GM19328 (cell line): ENCODE data around the gene HOXA9.

Source experiments
- ATAC-seq: cut with Tn5 transposase; IDR thresholded peaks from one replicate; pipeline ENCODE4 v1.9.1; 2021; ENCODE audit warnings: mild to moderate bottlenecking, moderate library complexity; ENCODE audit not compliant: unreplicated experiment

Gene HOXA9

DNA sequence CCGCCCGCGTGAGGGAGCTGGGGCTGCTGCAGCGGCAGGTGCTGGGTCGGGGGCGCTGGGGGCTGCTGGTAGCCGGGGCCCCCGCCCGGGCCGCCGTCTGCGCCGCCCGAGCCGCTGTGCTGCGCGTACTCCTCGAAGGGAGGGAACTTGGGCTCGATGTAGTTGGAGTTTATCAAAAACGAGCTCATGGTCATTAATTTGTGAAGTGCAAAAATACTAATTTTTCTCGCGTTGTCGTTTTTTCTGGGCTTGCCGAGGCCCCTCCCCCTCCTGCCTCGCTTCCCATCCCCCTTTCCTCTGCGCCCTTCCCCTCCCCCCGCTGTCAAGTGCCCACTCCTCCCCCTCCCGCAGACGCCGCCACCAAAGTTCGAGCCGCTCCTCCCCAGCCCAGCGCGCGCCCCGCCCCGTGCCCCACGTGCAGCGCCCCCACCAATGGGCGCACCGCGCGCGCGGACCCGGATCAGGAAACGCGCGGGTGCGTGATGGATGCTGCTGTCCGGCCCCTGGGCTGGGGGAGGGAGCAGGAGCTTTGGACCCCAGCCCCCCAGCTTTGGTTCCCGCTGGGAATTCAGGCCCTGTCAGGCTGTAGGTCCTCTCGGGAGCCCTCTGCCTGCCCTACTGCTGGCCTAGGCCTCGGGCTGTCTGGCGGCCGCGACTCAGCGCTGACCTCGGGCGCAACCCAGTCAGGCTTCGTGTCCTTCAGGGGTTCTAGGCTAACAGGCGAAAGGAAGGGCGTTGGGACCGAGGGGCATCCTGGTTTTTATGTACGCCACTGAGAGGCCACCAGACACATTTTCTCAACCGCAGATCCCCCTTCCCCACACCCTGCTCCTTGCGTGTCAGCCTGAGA, 34.6 kb downstream of the HOXA9 start, which contains the start of gene HOXA4:
HOXA4 (minus strand) TSS at position 218 of the 850 bp plus-strand sequence; CDS start at position 194, 24 bp downstream.
- no peak for ATAC-seq

DNA sequence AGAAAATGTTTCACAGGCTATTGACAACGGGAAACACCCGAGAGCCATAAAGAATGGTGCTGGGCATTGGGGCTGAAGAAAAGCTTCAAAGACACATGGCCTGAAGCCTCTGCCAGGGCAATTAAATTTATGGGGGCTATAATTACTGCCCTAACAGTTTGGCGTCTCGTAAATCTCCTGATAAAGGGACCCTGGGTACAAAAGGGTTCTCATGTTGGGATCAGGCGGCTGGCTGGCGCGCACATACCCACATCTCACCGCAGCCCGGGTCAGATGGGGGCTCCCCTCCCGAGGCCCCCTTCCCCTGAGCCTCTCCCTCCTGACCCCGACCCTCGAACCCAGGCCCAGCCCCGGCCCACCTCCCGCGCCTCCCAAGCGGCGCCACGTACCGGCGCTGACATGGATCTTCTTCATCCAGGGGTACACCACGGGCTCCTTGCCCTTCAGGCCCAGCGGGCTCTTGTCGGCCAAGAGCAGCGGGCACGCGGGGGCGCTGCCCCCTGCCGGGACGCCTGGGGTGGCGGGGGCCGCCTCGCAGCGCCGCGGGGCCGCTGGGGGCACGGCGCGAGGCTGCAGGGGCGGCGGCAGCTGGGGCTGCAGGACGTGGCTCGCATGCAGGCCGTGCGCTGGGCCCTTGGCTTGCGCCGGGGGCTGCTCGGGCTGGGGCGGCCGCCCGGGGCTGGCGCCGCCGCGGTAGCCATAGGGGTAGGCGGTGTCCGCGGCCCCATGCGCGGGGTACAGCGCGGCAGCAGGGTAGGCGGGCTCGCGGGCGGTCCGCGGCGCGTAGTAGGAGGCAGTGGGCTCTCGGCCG, 35.4 kb downstream of the HOXA9 start:
- ATAC-seq: no peak

DNA sequence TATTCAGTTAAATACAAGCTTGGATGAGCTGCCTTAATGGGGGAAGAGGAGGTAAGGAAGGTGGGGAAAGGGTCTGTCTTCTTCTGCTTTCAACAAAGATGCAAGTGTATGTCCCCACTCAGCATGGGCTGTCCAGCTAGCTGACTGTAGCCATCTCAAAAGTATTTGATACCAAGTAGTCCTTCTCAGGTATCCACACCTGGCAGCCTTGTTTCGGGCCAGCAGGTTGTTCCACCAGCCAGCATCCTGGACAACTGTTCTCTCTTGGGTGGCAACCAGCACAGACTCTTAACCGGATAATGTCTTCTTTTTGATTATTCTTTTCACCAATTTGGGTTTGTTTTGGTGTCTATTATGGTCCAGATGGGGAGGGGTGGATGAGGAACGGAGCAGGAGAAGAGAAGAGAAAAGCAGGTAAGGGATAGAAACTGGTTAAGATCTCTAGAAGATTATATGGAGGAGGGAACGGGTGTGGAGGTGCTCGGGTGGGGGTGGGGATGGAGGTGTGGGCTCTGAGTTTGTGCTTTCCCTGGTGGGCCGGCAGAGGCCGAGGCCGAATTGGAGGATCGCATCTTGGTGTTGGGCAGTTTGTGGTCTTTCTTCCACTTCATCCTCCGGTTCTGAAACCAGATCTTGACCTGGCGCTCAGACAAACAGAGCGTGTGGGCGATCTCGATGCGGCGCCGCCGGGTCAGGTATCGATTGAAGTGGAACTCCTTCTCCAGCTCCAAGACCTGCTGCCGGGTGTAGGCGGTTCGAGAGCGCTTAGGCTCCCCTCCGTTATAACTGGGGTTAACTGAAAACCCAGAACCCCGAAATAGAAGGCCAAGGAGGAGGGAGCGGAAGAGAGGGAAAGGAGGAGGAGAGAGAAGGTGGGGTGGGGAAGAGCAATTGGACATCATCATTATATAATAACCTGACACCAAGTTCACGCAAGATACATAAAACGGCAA, 36.3 kb downstream of the HOXA9 start:
- ATAC-seq: no peak

DNA sequence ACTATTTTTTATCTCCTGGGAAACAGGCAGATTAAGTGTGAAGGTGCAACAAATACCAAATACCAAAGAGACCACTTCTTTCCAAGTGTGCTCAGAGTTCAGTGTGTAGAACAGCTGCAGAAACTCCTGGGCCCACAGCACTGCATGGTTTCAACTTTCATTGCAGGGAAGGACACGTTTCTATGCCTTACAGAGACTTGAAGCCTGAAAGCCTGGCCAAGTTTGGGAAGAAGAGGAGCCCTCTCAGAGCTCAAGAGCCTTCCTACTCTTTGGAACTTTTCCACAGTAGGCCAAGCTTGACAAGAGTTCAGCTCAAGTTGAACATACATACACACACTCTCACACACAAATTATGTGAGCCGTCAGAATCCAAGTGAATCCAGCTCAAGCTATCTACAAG, 37.3 kb downstream of the HOXA9 start:
- no peak for ATAC-seq

DNA sequence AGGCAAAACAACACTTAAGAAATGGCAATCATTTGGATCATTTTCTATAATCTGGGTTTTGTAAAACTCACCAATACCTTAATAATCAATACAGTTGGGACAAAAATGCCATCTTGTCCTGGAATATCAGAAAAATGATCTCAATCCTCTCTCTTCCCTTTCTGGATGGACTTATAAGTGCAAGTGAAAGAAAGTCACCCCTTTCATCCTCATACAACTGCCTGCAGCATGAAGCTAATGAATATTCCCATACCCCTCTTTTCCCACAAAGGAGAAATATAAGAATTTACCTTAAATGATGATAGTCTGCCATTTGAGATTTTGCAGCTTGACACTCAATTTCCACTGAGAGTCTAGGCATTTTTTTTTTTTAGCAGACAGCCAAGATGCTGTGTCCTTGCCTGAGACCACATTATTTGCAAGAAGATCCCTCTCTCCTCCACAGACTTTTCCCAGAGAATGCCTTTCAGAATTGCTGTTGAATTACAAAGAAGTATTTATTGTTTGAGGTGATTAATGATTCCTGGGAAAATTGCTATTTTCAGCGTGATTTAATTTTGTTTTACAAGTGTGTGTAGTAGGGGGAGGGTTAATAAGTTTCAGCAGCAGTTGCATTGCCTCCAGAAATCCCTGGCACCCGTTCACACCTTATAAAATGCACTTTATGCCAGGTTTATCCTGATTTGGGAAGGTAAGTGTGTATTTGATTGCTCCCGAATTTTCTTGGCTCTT, 38.6 kb downstream of the HOXA9 start:
- no peak for ATAC-seq

DNA sequence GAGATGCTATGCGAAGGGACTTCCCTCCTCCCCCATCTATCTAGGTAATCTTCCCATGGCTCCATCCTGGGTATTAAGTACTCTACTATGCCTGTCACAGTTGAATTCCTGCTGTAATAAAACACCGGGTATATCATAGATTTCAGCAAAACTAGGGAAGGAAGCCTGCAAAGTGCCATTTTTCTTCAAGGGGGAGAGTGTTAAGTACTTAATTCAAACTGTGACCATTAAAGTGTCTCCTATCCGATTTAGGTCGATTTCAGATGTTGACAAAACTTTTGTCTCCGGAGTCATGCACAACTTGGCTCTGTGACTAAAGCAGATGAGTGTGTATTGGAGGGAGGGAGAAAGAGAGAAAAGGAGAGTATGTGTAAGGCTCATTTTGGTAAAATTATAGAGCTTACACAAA, 39.3 kb downstream of the HOXA9 start:
- ATAC-seq: no peak

DNA sequence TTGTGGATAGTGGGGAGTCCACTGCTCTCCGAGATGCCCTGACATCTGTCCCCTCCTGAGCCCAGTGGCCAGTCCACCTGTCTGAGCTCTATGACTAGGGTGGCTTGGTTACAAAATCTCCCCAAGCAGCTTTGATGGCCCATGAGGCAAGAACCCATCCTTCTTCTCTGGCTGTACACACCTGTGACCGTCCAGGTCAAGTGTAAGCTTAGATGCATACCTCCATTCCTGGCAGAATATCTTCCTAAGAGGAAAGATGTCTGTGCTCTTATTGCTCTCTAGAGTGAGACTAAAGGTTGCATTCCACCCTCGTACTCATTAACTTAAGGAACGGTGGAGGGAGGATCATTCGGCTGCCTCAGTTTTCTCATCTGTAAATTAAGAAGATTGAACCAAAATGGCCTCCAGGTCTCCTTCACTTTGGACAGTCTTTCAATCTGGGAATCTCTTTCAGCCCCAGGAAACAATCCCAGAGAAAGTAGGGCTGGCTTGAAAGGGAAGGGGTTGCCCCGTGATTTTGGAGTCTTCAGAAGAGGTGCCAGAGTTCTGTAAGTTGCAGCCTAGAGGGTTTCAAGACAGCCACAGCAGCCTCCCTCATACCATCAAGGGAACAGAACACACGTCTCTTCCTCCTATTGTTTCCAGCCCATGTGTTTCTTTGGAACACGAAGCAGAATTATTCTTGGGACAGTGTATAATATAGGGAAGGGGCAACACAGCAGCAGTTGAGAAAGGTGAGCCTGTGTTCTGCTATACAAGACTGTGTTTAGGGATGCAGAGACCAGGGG, 40.2 kb downstream of the HOXA9 start:
- no peak for ATAC-seq

DNA sequence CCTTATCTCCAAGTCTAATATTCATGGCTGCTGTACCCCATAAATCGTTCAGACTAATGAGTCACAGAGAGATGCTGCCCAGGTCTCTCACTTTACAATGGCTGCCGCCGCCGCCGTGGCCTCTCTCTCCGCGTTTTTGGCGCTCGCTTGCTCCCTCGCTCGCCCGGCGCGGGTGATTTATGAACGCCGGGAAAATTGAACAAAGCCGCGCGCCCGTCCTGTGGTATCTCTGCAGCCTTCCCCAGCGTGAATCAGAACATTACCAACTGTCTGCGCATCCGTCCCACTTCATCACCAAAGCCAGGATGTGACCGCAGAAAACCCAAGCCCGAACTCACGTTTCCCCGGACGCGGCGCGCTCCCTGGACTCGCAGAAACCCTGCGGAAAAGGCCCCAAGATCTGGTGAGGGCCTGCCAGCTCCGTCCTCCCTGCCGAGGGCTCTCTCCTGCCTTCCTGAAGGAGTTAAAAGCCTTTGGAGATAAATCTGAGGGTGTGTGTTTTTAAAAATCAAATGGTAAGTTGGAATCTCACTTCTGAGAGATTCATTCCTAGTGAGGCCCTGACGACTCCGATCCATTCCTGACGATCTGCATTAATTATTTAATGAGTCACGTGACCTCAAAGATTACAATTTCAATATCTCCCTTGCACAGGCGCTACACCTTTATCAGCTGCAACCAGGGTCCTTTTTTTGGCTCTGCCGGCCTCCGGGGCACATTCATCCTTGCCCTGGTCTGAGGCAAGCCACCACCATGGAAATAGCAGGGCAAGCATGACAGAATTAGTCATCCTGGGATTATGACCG, 41.0 kb downstream of the HOXA9 start:
- no peak for ATAC-seq

DNA sequence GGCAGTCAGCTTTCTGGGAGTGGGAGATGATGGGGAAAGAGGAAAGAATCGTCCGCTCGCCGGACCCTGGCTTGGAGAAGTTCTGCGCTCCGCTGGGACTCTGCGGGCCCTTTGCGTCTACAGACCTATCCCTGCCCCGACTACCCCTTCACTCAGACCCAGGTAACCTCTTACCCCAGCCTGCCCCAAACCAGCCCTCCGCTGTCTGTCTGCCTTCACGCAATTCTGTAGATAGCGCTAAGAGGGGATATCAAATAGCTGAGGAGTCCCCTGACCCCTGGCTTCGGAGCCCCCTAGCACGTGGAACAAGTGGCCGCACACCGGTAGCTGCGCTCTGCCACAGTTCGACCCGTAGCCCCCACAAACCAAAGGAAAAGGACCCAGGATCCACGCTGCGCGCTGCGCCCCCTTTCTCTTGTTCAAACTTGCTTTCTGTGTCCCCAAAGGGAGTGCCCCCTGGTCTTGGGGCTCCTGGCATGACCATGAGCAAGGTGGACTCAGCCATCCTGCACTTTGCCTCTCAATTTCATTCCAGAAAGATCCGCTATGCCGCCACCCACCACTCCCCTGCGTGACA, 41.8 kb downstream of the HOXA9 start:
- ATAC-seq: no peak

DNA sequence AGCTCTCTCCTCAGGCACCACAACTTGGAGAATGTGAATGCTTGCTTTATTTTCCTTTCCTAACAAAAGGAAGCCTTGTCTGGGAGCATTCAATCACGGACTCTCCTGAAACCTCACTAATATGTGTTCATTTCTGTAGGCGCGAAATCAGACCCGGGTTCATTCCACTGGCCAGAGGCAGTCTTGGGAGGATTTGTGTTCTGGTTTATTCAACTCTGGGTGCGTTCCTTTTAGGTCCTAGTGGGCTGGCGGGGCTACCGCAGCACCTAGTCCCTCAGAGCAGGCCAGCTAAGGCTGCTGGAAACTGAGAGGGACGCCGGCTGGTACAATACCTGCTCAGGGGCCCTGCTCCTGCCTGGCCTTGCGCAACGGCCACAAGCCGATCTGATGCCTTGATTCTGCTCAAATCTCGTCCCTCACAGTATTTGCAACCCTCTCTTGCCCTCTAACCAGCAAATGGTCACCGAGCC, 42.3 kb downstream of the HOXA9 start:
- ATAC-seq: no peak

DNA sequence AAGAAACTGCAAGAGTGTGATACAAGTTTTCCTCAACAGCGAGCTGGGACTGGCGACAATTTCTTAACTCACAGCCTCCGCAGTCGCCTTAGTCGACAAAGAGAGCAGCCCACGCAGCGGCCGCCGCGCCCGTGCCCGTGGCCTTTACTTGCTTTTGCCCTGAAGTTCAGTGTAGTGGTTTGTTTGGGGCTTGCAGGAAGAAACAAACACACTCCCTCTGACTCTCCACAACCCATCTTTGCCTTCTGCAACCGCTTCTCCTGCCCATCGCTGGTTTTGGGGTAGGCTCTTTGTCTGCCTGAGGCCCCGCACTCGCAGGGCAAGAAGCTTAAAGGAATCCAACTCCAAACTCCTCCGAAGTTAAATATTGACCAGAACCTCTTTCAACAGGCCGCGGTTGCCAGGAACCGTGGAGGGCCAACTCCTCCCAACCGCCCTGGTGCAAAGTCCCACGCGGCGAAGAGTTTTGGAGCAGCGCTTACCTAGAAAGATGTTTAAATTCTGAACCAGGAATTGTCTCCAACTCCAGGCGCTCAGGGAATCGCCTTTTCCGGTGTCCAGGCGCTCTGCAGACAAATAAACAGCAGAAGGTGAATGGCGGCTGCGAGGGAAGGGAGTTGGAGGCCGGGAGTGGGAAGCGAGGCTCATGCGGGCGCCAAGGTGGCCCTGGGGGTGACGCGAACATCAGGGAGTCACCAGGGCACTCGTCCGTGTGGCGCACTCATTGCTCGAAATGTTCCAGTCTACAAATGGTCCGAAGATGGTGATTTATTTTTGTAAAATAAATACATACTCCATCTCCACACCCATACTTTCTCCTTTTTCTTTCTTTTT, 43.0 kb downstream of the HOXA9 start:
- ATAC-seq: no peak

DNA sequence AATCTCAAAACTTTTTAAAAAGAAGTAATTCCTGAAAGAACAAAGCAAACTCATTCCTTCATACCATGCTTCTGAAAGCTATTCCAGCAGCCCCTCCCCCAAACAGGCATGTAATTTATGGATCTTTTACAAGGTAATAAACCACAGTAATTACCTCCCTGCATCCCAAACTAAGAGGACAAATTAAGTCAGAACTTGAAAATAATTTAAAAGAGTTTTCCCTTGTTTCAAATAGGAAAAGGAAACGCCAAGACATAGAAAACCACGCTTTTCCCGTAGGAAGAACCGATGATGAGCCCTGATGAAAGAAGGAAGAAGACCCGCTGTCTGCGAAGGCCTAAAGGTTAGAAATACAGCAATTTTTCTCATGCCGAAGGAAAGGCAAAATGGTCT, 43.7 kb downstream of the HOXA9 start:
- ATAC-seq: no peak

DNA sequence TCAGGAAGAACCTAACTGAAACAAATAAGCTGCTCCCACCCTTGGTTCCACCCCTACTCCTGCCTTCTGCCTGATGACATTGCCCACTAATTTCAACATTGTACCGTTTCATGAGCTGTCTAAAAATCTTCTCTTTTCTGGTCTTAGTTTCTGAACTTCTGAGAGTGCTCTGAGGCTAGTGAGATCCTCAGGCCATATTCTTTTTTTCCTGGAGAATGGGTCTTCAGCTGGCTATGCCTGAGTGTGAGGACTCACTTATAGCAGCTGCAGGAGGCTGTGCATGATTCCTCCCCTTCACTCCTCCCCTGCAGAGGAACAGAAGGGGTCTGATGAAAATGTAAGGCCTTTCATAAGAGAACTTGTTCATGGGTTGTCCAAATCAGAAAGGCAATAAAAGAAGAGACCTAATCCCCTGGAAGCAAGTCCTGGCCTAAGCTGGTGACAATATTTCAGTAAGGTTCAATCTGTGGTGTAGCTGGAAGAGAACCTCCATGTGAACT, 45.9 kb downstream of the HOXA9 start:
- no peak for ATAC-seq

DNA sequence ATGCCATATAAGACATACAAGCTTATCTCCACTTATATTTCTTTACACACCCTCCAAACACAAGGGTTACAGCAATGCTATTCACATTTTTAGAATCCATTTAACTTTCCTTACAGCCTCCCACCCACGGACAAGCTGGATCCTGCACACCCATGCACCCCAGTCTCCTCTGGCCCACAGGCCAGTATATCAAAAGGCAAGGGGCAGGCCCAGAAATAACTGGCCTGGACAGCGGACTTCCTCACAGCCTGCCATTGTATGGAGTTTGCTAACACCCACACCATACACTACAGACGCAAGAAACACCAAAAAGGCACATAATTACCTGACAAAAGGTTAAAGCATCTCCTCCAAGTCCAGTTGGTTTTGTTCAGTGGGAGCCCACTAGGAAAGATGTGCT, 46.8 kb downstream of the HOXA9 start:
- no peak for ATAC-seq

DNA sequence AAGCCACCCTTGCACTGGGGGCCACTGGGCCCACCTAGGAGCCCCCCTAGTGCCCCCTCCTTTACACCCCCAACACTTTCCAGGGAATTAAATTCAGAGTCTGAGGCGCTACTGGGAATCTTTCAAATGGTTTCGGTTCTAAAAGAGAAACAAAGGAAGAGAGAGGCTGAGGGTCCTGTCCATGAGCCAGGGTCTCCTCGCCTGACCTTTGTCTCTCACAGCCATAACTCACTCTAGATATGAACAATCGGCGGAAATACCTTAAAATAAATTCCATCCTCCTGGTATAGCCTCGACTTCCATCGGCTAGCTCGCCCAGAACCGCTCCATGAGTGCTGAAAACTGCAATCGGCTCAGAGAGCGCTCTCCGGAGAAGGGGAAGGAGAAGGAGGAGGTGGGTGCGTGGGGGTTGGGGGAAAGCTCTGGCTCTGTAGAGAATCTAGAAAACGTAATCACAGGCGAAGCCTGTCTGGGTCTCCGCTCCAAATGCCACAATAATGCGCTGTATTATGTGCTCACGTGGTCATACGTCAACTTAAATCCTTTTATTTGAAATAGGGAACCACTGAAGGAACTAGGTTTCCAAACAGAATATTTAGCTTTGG, 47.3 kb downstream of the HOXA9 start:
- ATAC-seq: no peak

DNA sequence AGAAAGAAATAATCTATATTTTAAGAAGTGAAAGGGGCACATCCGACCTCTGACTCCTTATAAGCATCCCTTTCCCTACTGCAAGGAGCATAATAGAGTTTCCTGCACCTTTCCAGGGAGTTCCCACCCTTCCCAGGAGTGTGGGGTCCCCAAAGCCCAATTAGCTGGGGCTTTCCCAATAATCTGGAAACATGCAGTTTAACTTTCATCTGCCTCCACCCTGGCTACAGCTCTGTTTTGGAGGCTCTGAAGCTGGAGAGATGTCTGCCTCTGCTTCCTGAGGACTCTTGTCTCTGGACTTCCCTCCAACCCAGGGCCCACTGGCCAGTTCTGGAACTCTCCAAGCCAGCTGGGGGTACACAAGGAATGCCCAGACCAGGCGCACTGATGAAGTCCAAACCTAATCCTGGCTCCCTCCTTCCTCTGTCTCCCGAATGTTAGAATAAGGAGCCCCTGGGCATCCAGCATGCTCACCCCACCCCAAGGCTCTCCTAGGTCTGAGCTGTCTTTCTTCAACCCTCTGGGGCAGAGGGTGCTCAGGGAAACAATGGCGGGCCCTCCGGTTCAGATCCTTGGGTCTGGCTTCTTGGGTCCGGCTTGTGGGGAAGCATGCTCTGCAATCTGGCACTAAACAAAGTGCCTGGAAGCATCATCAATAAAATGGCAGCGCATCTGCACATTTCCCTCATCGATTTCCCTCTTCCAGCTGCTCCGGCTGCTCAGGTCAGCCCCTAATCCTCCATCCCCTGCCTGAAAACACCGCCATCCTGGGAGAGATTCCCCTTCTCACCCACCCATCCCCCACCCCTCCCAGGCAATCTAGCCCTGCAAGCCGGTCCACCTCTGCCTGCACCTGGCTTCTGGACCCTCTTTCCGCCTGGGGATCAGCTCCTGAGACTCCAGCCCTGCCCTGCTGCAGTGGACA, 48.1 kb downstream of the HOXA9 start:
- ATAC-seq: no peak
